Measurements from ENCODE around the gene SLC22A3.

GRCh38 chr6:160417146-160417545 lies 69.0 kb downstream of the SLC22A3 start:
- no peak for TF ChIP-seq POLR2A (IDR thresholded peaks at IDR 0.05; ENCODE audit: low read length)
- TF ChIP-seq GATA1 (IDR thresholded peaks at IDR 0.05; ENCODE audit: low read depth, low read length) = no peak

All from erythroblast (primary cell).